HEK293 (cell line): ENCODE data around the gene DDR2.

ENCODE experiments used
- CTCF ChIA-PET: fragments of 350-600 bp; formaldehyde crosslinking; extraction: SDS; loops from one replicate; lab custom pipeline; 2021; ENCODE audit warnings: antibody characterized with exemption; lab: Yijun Ruan, JAX
- POLR2A ChIA-PET: fragments of 300-600 bp; formaldehyde crosslinking; extraction: SDS; loops from one replicate; lab custom pipeline; 2020; ENCODE audit warnings: antibody characterized with exemption, inconsistent platforms; lab: Yijun Ruan, JAX
- H3K27ac ChIP-seq: fragments of 200-500 bp; sonication (Bioruptor generic); 2 replicates; pipeline ENCODE4 v1.5.1; 2014; ENCODE audit warnings: low read depth, low read length, control low read depth, inconsistent platforms; ENCODE audit errors: extremely low read depth
- H3K36me3 ChIP-seq, 2 experiments: fragments of 200-500 bp in 1 of 2; sonication (Bioruptor generic) in 1 of 2; 1 replicate in 1 of 2; 2 replicates in 1 of 2; pipeline ENCODE4 v1.5.1; 2014 to 2017; ENCODE audit warnings: inconsistent platforms in 2 of 2, low read length in 2 of 2; ENCODE audit not compliant: control insufficient read depth in 2 of 2, insufficient read depth in 1 of 2
- H3K4me1 ChIP-seq: fragments of 200-500 bp; sonication (Bioruptor generic); 2 replicates; pipeline ENCODE4 v1.5.1; 2014; ENCODE audit warnings: mild to moderate bottlenecking, low read length, inconsistent platforms; ENCODE audit not compliant: control insufficient read depth, insufficient read depth
- H3K4me3 ChIP-seq: 2 replicates; pipeline ENCODE4 v1.5.1; 2011; ENCODE audit warnings: low read depth, mild to moderate bottlenecking, control low read depth, low read length, moderate library complexity
- H3K9me3 ChIP-seq: fragments of 200-500 bp; sonication (Bioruptor generic); 2 replicates; pipeline ENCODE4 v1.5.1; 2014; ENCODE audit warnings: low read depth, low read length, inconsistent platforms; ENCODE audit not compliant: control insufficient read depth, insufficient read depth
- AEBP2 ChIP-seq: fragments of 450-650 bp; formaldehyde crosslinking; IDR thresholded peaks from 2 replicates; pipeline ENCODE4 v1.5.1; 2016; ENCODE audit warnings: missing biosample characterization, missing genetic modification characterization, borderline replicate concordance
- BCL11A ChIP-seq: fragments of 450-650 bp; formaldehyde crosslinking; IDR thresholded peaks from 2 replicates; pipeline ENCODE4 v1.5.1; 2016; ENCODE audit warnings: low read depth, missing biosample characterization, missing genetic modification characterization
- PRDM4 ChIP-seq: fragments of 450-650 bp; formaldehyde crosslinking; IDR thresholded peaks from 2 replicates; pipeline ENCODE4 v1.5.1; 2017; ENCODE audit warnings: missing biosample characterization, missing genetic modification characterization
- SCRT2 ChIP-seq: fragments of 450-650 bp; formaldehyde crosslinking; IDR thresholded peaks from 2 replicates; pipeline ENCODE4 v1.5.1; 2016; ENCODE audit warnings: missing biosample characterization, missing genetic modification characterization
- SP3 ChIP-seq: fragments of 450-650 bp; formaldehyde crosslinking; IDR thresholded peaks from 2 replicates; pipeline ENCODE4 v1.5.1; 2016; ENCODE audit warnings: missing biosample characterization, missing genetic modification characterization
- YY1 ChIP-seq: fragments of 450-650 bp; formaldehyde crosslinking; IDR thresholded peaks from 2 replicates; pipeline ENCODE4 v1.5.1; 2018; ENCODE audit warnings: missing biosample characterization, missing genetic modification characterization
- ZFP41 ChIP-seq: fragments of 450-650 bp; formaldehyde crosslinking; IDR thresholded peaks from 2 replicates; pipeline ENCODE4 v1.5.1; 2016; ENCODE audit warnings: missing biosample characterization, missing genetic modification characterization, borderline replicate concordance
- ZNF133 ChIP-seq: fragments of 450-650 bp; formaldehyde crosslinking; IDR thresholded peaks from 2 replicates; pipeline ENCODE4 v1.5.1; 2016; ENCODE audit warnings: missing biosample characterization, missing genetic modification characterization
- ZNF175 ChIP-seq: fragments of 450-650 bp; formaldehyde crosslinking; IDR thresholded peaks from 2 replicates; pipeline ENCODE4 v1.5.1; 2016; ENCODE audit warnings: missing biosample characterization, missing genetic modification characterization
- ZNF19 ChIP-seq: fragments of 450-650 bp; formaldehyde crosslinking; IDR thresholded peaks from 2 replicates; pipeline ENCODE4; 2016; ENCODE audit warnings: missing biosample characterization, missing genetic modification characterization, low read depth
- ZNF366 ChIP-seq: fragments of 450-650 bp; formaldehyde crosslinking; conservative IDR thresholded peaks from 2 replicates; pipeline ENCODE4 v1.5.1; 2016; ENCODE audit warnings: missing biosample characterization, missing genetic modification characterization
- ZNF48 ChIP-seq: fragments of 450-650 bp; formaldehyde crosslinking; IDR thresholded peaks from 2 replicates; pipeline ENCODE4 v1.5.1; 2016; ENCODE audit warnings: missing biosample characterization, missing genetic modification characterization
- ZNF514 ChIP-seq: fragments of 450-650 bp; formaldehyde crosslinking; IDR thresholded peaks from 2 replicates; pipeline ENCODE4 v1.5.1; 2016; ENCODE audit warnings: missing biosample characterization, missing genetic modification characterization
- ZNF549 ChIP-seq: fragments of 450-650 bp; IDR thresholded peaks from 2 replicates; pipeline ENCODE4 v1.5.1; 2018; ENCODE audit warnings: missing biosample characterization, missing genetic modification characterization, mild to moderate bottlenecking, inconsistent platforms, moderate library complexity
- ZNF560 ChIP-seq: fragments of 450-650 bp; formaldehyde crosslinking; IDR thresholded peaks from 2 replicates; pipeline ENCODE4 v1.5.1; 2017; ENCODE audit warnings: missing biosample characterization, missing genetic modification characterization, borderline replicate concordance
- ZNF777 ChIP-seq: fragments of 450-650 bp; formaldehyde crosslinking; IDR thresholded peaks from 2 replicates; pipeline ENCODE4 v1.5.1; 2017; ENCODE audit warnings: missing biosample characterization, missing genetic modification characterization, borderline replicate concordance
- ZSCAN16 ChIP-seq: fragments of 450-650 bp; formaldehyde crosslinking; IDR thresholded peaks from 2 replicates; pipeline ENCODE4 v1.5.1; 2016; ENCODE audit warnings: missing biosample characterization, missing genetic modification characterization

The DDR2 gene

GRCh38 chr1:162697140-162697895 lies 65.1 kb downstream of the DDR2 start:
- POLR2A ChIA-PET = interaction anchor here (0.7 kb wide), 1 partner anchor 628 kb away, joined by 4 read pairs; no protein-coding TSS in a partner anchor
- Histone ChIP-seq H3K27ac (peak overlapping the region; percentile 54; the same call in 1 of the 2 replicates), H3K4me3 (no peak overlapping the region), H3K36me3 (no peaks in the 10 kb centered on the region), H3K4me1 (peaks cover 9% of the 10 kb centered on the region), H3K9me3 (no peaks in the 10 kb centered on the region)
- CTCF ChIA-PET = no interaction called here
- TF ChIP-seq AEBP2 (tag by site-specific recombination) (no peak), ZNF19 (tag by site-specific recombination) (no peak), ZFP41 (tag by site-specific recombination) (no peak), PRDM4 (peak; percentile 86), ZSCAN16 (peak; percentile 80; the same call in 1 of the 2 replicates), ZNF366 (no peak)

- CTCF ChIA-PET = interaction anchor here (0.6 to 1.4 kb wide), 3 partner anchors 83 to 86 kb away, joined by 3 to 6 read pairs (median 3); no protein-coding TSS in a partner anchor
- peaks cover 9% of the 10 kb centered on the region for H3K4me1 ChIP-seq
- TF ChIP-seq ZNF514 (tag by site-specific recombination) = no peak
- TF ChIP-seq SCRT2 (tag by site-specific recombination) = peak; percentile 34; the same call in 1 of the 2 replicates
- TF ChIP-seq, all 188 proteins: peak for 1
- no peak overlapping the region for H3K4me3 ChIP-seq
- H3K9me3 ChIP-seq = no peaks in the 10 kb centered on the region
- POLR2A ChIA-PET = interaction anchor here (0.5 kb wide), 1 partner anchor 85 kb away, joined by 3 read pairs; no protein-coding TSS in a partner anchor
- no peaks in the 10 kb centered on the region for H3K36me3 ChIP-seq
- H3K27ac ChIP-seq = no peak overlapping the region
Measured at GRCh38 chr1:162699366-162699765, 67.1 kb downstream of the DDR2 start.

- Histone ChIP-seq H3K4me3 (no peak overlapping the region), H3K36me3 (no peaks in the 10 kb centered on the region), H3K4me1 (peaks cover 9% of the 10 kb centered on the region), H3K9me3 (no peaks in the 10 kb centered on the region), H3K27ac (no peak overlapping the region)
- ChIA-PET CTCF (interaction anchor here (1.1 to 1.4 kb wide), 2 partner anchors 86 to 87 kb away, joined by 3 read pairs; no protein-coding TSS in a partner anchor), POLR2A (no interaction called here)
- TF ChIP-seq BCL11A (tag by site-specific recombination) (no peak), ZNF560 (tag by site-specific recombination) (no peak), ZNF133 (tag by site-specific recombination) (no peak), SP3 (no peak), ZNF175 (tag by site-specific recombination) (no peak), ZNF48 (tag by site-specific recombination) (no peak), ZNF549 (tag by site-specific recombination) (no peak), YY1 (tag by site-specific recombination) (no peak), ZNF19 (tag by site-specific recombination) (no peak), ZNF777 (tag by site-specific recombination) (no peak)
Measured at GRCh38 chr1:162700131-162700530, 67.9 kb downstream of the DDR2 start.
